Liver (tissue), 9 donors: ENCODE data around the gene KIRREL3. TPM values are rescaled to one million over a fixed set of nuclear protein-coding genes. Genes with fewer than 3 reads are reported as not detected.

Source experiments
- DNase-seq: peaks from one replicate; pipeline ENCODE4 v3.0.0-alpha.2; 2017; ENCODE audit warnings: low spot score
- H3K27ac ChIP-seq, 2 donors: one replicate each; pipeline ENCODE4 v1.7.0; 2013; ENCODE audit warnings: inconsistent platforms in 2 of 2, low read length in 2 of 2, control low read depth in 1 of 2, low read depth in 1 of 2, mild to moderate bottlenecking in 1 of 2
- H3K27me3 ChIP-seq, 4 donors: one replicate each; pipeline versions ENCODE4 v1.6.1 to v1.7.0; 2013; ENCODE audit warnings: low read length in 3 of 4, inconsistent platforms in 1 of 4, mild to moderate bottlenecking in 1 of 4, moderate library complexity in 1 of 4; ENCODE audit not compliant: control insufficient read depth in 4 of 4, insufficient read depth in 4 of 4
- H3K36me3 ChIP-seq, 4 donors: one replicate each; pipeline versions ENCODE4 v1.6.1 to v1.7.0; 2013; ENCODE audit warnings: low read length in 3 of 4, mild to moderate bottlenecking in 3 of 4, low read depth in 1 of 4, moderate library complexity in 1 of 4; ENCODE audit not compliant: control insufficient read depth in 4 of 4, insufficient read depth in 3 of 4
- H3K4me1 ChIP-seq, 4 donors: one replicate each; pipeline versions ENCODE4 v1.6.1 to v1.7.0; 2013; ENCODE audit warnings: low read length in 3 of 4, mild to moderate bottlenecking in 3 of 4, moderate library complexity in 1 of 4; ENCODE audit not compliant: control insufficient read depth in 4 of 4, insufficient read depth in 4 of 4
- H3K4me3 ChIP-seq, 3 donors: one replicate each; pipeline versions ENCODE4 v1.6.1 to v1.7.0; 2013; ENCODE audit warnings: low read length in 3 of 3, control low read depth in 1 of 3, low read depth in 1 of 3, mild to moderate bottlenecking in 1 of 3
- H3K9ac ChIP-seq, 2 donors: one replicate each; pipeline ENCODE4 v1.7.0; 2013; ENCODE audit warnings: low read length in 2 of 2, mild to moderate bottlenecking in 2 of 2, moderate library complexity in 2 of 2, control low read depth in 1 of 2, low read depth in 1 of 2
- H3K9me3 ChIP-seq, 4 donors: one replicate each; pipeline versions ENCODE4 v1.6.1 to v1.7.0; 2013; ENCODE audit warnings: low read length in 3 of 4; ENCODE audit not compliant: control insufficient read depth in 4 of 4
- CTCF ChIP-seq: fragments of 150-350 bp; IDR thresholded peaks from 2 replicates; pipeline ENCODE4 v1.5.1; 2017; ENCODE audit warnings: improper control_type of control experiment, low read depth, low read length; ENCODE audit not compliant: missing input control
- EGR1 ChIP-seq, 2 donors: IDR thresholded peaks; 2 replicates each; pipeline ENCODE4 v1.6.1; 2016 to 2018; ENCODE audit warnings: antibody characterized with exemption in 2 of 2, low read depth in 2 of 2
- FOXA2 ChIP-seq: IDR thresholded peaks from 2 replicates; pipeline ENCODE4 v1.6.1; 2016; ENCODE audit warnings: antibody characterized with exemption
- GABPA ChIP-seq, 2 donors: IDR thresholded peaks in 1 of 2; conservative IDR thresholded peaks in 1 of 2; 2 replicates each; pipeline ENCODE4 v1.6.1; 2016; ENCODE audit warnings: antibody characterized with exemption in 2 of 2, mild to moderate bottlenecking in 1 of 2, moderate library complexity in 1 of 2
- HNF4A ChIP-seq, 2 donors: conservative IDR thresholded peaks; 2 replicates each; pipeline ENCODE4 v1.6.1; 2016; ENCODE audit warnings: antibody characterized with exemption in 2 of 2, mild to moderate bottlenecking in 2 of 2
- HNF4G ChIP-seq: IDR thresholded peaks from 2 replicates; pipeline ENCODE4 v1.6.1; 2016; ENCODE audit warnings: antibody characterized with exemption
- NR2F2 ChIP-seq: IDR thresholded peaks from 2 replicates; pipeline ENCODE4 v1.6.1; 2016; ENCODE audit warnings: antibody characterized with exemption
- RAD21 ChIP-seq, 2 donors: IDR thresholded peaks; 2 replicates each; pipeline ENCODE4 v1.6.1; 2016; ENCODE audit warnings: antibody characterized with exemption in 2 of 2, mild to moderate bottlenecking in 2 of 2
- SP1 ChIP-seq: IDR thresholded peaks from 2 replicates; pipeline ENCODE4 v1.6.1; 2018; ENCODE audit warnings: antibody characterized with exemption, mild to moderate bottlenecking
- TAF1 ChIP-seq: conservative IDR thresholded peaks from 2 replicates; pipeline ENCODE4 v1.6.1; 2016; ENCODE audit warnings: antibody characterized with exemption, mild to moderate bottlenecking
- YY1 ChIP-seq: IDR thresholded peaks from 2 replicates; pipeline ENCODE4 v1.6.1; 2016; ENCODE audit warnings: antibody characterized with exemption, mild to moderate bottlenecking
- ZBTB33 ChIP-seq: IDR thresholded peaks from 2 replicates; pipeline ENCODE4 v1.6.1; 2016; ENCODE audit warnings: antibody characterized with exemption
- WGBS: extraction: QIAGEN DNeasy Blood & Tissue Kit; methylation state at CpG from one replicate; pipeline ENCODE4 v1.1.7; 2013; 5-methylcytosine and 5-hydroxymethylcytosine counted together
- polyA plus RNA-seq, 2 donors: library from polyadenylated mRNA; stranded (reverse) in 1 of 2; unstranded in 1 of 2; fragments of 200-250 nt in 1 of 2; fragments of >200 nt in 1 of 2; fragmentation: Nextera tagmentation in 1 of 2; extraction: Ambion mirVana in 1 of 2; gene quantifications; one replicate each; pipeline versions ENCODE4 v1.2.1 to v1.2.3, GENCODE V29; 2013 to 2015
- total RNA-seq, 2 donors: library from RNA; depleted of rRNA; stranded (reverse); fragments of >200 nt; gene quantifications; one replicate each; pipeline ENCODE4 v1.2.3, GENCODE V29; 2014
- TF ChIP-seq, protein P1 (sequence below): IDR thresholded peaks from 2 replicates; pipeline ENCODE4 v1.6.1; 2016; ENCODE audit warnings: antibody characterized with exemption
- TF ChIP-seq, protein P2 (sequence below): IDR thresholded peaks from 2 replicates; pipeline ENCODE4 v1.6.1; 2016; ENCODE audit warnings: antibody characterized with exemption, mild to moderate bottlenecking
- TF ChIP-seq, protein P3 (sequence below): IDR thresholded peaks from 2 replicates; pipeline ENCODE4 v1.6.1; 2016; ENCODE audit warnings: antibody characterized with exemption
- donor health status: healthy.
- donor health status: healthy.
- donor health status: healthy.
- donor health status: healthy.
- donor health status: healthy.

Gene KIRREL3
- total and polyA plus RNA-seq, 4 donors: 0.03 to 0.29 (median 0.08) TPM; not detected in 1

- Histone ChIP-seq H3K27ac (no peak overlapping the region), H3K4me3 (no peak overlapping the region), H3K36me3 (no peaks in the 10 kb centered on the region), H3K27me3 (no peaks in the 10 kb centered on the region), H3K4me1 (no peaks in the 10 kb centered on the region), H3K9me3 (no peaks in the 10 kb centered on the region), H3K9ac (no peak overlapping the region)
- no peak for DNase-seq
- TF ChIP-seq HNF4A (conservative IDR thresholded peaks at IDR 0.05): no peak
- TF ChIP-seq, protein P1, sequence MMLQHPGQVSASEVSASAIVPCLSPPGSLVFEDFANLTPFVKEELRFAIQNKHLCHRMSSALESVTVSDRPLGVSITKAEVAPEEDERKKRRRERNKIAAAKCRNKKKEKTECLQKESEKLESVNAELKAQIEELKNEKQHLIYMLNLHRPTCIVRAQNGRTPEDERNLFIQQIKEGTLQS: no peak
- TF ChIP-seq, protein P2, sequence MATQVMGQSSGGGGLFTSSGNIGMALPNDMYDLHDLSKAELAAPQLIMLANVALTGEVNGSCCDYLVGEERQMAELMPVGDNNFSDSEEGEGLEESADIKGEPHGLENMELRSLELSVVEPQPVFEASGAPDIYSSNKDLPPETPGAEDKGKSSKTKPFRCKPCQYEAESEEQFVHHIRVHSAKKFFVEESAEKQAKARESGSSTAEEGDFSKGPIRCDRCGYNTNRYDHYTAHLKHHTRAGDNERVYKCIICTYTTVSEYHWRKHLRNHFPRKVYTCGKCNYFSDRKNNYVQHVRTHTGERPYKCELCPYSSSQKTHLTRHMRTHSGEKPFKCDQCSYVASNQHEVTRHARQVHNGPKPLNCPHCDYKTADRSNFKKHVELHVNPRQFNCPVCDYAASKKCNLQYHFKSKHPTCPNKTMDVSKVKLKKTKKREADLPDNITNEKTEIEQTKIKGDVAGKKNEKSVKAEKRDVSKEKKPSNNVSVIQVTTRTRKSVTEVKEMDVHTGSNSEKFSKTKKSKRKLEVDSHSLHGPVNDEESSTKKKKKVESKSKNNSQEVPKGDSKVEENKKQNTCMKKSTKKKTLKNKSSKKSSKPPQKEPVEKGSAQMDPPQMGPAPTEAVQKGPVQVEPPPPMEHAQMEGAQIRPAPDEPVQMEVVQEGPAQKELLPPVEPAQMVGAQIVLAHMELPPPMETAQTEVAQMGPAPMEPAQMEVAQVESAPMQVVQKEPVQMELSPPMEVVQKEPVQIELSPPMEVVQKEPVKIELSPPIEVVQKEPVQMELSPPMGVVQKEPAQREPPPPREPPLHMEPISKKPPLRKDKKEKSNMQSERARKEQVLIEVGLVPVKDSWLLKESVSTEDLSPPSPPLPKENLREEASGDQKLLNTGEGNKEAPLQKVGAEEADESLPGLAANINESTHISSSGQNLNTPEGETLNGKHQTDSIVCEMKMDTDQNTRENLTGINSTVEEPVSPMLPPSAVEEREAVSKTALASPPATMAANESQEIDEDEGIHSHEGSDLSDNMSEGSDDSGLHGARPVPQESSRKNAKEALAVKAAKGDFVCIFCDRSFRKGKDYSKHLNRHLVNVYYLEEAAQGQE: no peak
- TF ChIP-seq GABPA (IDR thresholded peaks at IDR 0.05 in 1 of 2, conservative IDR thresholded peaks at IDR 0.05 in 1 of 2): no peak
- no peak for TF ChIP-seq FOXA2
- no peak for TF ChIP-seq RAD21 (IDR thresholded peaks at IDR 0.05)
- no peak for TF ChIP-seq TAF1
- TF ChIP-seq ZBTB33: no peak
- no peak for TF ChIP-seq SP1
- no peak for TF ChIP-seq EGR1 (IDR thresholded peaks at IDR 0.05; ENCODE audit: low read depth in 2 of 2)
- TF ChIP-seq HNF4G: no peak
- TF ChIP-seq, protein P3, sequence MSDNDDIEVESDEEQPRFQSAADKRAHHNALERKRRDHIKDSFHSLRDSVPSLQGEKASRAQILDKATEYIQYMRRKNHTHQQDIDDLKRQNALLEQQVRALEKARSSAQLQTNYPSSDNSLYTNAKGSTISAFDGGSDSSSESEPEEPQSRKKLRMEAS: no peak
- no peak for TF ChIP-seq NR2F2
- WGBS: 92% methylated on average over 7 of the region's 7 CpGs
Observed at GRCh38 chr11:126599217-126599897, 401.2 kb downstream of the KIRREL3 start.

DNA sequence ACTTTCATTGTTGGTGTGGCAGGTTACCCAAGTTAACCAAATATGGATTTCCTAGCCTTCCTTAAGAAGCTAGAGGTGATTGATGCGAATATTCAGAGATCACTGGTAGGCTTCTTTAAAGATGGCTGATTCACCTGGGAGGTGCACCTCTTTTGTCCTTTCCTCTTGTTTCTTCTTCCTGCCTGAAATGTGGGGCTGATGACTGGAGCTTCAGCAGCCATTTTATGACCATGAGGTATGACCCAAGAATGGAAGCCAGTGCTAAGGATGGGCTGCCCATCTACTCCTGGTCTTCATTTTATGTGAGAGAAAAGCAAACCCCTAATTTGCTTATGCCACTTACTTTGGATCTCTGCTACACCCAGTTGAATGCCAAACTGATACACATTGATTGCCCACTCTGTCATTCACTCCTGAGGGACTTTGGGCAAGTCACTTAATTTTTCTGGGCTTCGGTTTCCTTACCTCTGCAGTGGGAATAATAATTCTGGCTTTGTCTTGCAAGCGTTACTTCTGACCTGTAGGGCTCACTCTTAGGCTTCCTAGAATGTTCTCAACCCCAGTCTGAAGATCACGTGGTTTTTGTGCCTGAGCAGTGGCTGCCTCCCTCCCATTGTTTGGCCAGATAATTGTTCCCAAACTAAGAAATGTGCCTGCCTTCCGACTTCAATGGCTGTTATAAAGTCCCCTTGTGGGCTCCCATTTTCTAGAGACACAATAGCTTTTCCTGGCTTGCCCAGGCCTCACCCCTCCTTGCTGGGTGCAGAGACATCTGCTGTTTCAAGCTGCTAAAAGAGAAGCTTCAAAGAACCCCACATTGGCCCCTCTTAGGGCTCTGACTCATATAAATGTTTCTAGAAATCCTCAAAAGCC lies 402.0 kb downstream of the KIRREL3 start:
- Histone ChIP-seq H3K27ac (no peak overlapping the region), H3K4me1 (no peaks in the 10 kb centered on the region), H3K4me3 (no peak overlapping the region), H3K9me3 (no peaks in the 10 kb centered on the region), H3K9ac (no peak overlapping the region), H3K36me3 (no peaks in the 10 kb centered on the region), H3K27me3 (no peaks in the 10 kb centered on the region)
- TF ChIP-seq, protein P1: no peak
- TF ChIP-seq CTCF: no peak
- TF ChIP-seq YY1: no peak
- 74% methylated on average over 5 of the region's 5 CpGs for WGBS
- DNase-seq: no peak
